Retina (tissue), 1 donor: ENCODE results near the gene ZDHHC11.
"Not testable (repeated sequence)": the region's sequence is repeated elsewhere in the genome, so short reads cannot be mapped to it uniquely, and the experiment has no call there.

Experiments used
- DNase-seq: peaks from one replicate; pipeline ENCODE4 v3.0.0-alpha.2; 2016

ZDHHC11 gene

DNA sequence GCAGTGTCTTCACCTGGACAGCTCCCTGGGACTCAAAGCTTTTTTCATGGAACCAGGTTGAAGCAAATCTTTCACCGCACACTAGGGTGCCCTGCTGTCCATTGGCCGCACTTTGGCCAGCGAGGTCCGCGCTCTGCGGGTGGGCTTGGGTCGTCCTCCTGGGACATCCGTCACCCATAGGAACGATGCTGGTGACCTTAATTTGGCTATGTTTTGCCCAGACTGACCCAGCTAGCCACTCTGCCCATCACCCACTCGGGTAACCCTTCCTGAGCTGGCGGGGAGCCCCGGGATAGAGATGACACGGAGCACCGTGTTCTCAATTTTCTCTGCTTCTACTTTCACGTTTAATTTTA, 92.1 kb downstream of the ZDHHC11 start:
- DNase-seq, result peak; percentile 62

- DNase-seq, result peak; percentile 95
Observed at GRCh38 chr5:757931-758697, 92.7 kb downstream of the ZDHHC11 start.

GRCh38 chr5:757346-757930, 93.3 kb downstream of the ZDHHC11 start:
- DNase-seq, result peak; percentile 70

GRCh38 chr5:756865-757345, 93.9 kb downstream of the ZDHHC11 start:
- DNase-seq, result peak; percentile 79

GRCh38 chr5:756171-756570, 94.6 kb downstream of the ZDHHC11 start:
- peak; percentile 32 for DNase-seq

- DNase-seq, result not testable (repeated sequence)
Observed at GRCh38 chr5:754143-754632, 96.6 kb downstream of the ZDHHC11 start.

- DNase-seq, result not testable (repeated sequence)
Observed at GRCh38 chr5:753567-754142, 97.1 kb downstream of the ZDHHC11 start.

- not testable (repeated sequence) for DNase-seq
Observed at GRCh38 chr5:752532-753115, 98.2 kb downstream of the ZDHHC11 start.

DNA sequence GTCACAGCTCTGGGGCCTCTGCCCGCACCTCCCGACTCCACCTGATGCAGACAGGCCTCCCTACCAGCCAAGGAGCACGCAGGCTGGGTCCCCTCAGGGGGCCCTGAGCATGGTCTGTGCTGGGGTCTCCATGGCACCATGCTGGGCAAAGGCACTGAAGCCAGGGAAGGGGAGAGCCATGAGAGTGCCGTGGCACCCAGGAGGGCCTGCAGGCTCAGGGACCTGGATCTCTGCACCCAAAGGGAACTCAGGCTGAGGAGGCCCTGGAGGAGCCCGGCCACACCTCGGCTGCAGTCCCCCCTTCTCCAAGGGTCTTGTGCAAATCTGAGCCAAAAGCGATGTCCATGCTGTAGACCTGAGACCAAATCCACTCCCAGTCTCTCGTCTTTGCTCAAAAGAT, 98.8 kb downstream of the ZDHHC11 start:
- not testable (repeated sequence) for DNase-seq

GRCh38 chr5:751496-751895, 99.3 kb downstream of the ZDHHC11 start:
- DNase-seq, result no peak

GRCh38 chr5:750226-750625, 100.6 kb downstream of the ZDHHC11 start:
- DNase-seq, result not testable (repeated sequence)

DNA sequence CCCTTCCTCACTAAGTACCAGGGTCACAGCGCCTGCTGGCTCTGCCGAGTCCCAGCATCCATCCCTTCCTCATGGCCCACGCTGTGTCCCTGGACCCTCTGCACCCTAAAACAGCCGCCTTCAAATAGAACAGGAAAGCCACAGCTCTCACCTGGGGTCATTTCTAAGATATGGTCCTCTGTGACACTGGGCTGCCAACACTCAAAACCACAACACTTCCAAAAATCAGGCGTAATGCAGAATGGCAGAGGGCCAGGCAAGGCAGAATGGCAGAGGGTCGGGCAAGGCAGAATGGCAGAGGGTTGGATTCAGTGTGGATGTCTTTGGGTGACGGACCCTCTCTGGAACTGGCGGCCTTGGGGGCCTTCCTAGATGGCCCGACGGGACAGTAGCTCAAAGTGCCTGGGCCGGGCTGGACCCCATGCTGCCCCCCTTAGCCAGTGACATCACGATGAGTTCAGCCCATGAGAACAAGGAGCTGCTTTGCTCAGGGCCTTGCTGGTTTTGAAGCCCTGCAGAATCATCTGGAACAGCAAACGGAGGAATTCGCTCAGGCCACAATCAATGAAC, 101.6 kb downstream of the ZDHHC11 start:
- DNase-seq, result no peak

GRCh38 chr5:748011-748980, 102.5 kb downstream of the ZDHHC11 start:
- not testable (repeated sequence) for DNase-seq

DNA sequence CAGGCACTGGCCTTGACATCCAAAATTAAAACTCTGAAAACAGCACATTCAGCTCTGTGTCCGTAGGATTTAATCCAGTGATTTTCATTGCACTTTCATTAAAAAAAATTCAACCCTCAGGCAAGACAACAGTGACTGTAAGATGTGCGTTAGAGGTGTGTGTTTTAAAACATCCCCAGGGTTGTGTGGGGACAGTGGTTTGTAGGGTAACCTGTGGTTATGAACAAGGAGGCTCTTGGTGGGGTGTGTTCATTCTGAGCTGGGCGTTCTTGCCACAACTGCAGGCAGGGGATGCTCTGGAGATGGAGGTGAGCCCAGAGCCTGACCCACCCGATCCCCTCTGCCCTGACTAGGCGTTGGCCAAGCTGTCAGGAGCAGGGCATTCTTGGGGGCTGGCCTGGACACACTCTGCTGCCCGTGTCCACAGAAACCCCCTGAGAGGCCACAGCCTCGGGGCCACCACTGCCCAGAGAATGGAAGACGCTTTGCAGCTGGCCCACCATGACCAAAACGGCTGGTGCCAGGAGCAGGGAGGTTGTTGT, 103.4 kb downstream of the ZDHHC11 start:
- not testable (repeated sequence) for DNase-seq

DNA sequence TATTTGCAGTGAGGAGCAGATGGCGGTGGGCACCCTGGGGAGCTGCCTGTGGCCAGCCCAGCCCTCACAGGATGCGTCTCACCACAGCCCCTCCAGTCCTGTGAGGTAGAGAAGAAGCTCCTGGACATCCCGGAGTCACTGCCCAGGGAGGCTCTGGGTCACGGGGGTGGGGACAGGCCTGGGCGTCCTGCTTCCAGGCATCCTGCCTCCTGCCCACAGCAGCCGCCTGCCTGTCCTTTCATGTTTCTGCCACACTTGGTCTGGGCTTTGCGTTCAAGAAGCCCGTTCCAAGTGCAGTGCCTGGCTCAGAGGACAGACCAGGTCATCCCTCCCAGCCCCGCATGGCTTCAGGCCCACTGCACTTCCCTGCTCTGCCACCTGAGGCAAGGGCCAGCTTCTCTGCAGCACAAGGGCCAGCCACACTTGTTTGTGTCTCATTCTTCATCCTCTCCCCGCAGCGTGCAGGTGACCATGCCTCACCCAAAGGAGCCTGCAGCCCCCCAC, 104.5 kb downstream of the ZDHHC11 start:
- DNase-seq, result no peak
